ENCODE measurements around the gene POU3F1.

GRCh38 chr1:38026592-38027200 is 19.9 kb downstream of the POU3F1 start:
- TF ChIP-seq POLR2AphosphoS5 (IDR thresholded peaks at IDR 0.05) (no peak), CTCF (IDR thresholded peaks at IDR 0.05) (peak in 2 of 4 experiments; percentile 26 to 52), EP300 (IDR thresholded peaks at IDR 0.05) (no peak)

Data from gastroesophageal sphincter (tissue), 3 donors.